Epithelial cell of esophagus (primary cell): Measurements from ENCODE around the gene HNRNPH1.
"Not testable (repeated sequence)": the region's sequence is repeated elsewhere in the genome, so short reads cannot be mapped to it uniquely, and the experiment has no call there.

Experiments used
- DNase-seq: peaks from one replicate; pipeline ENCODE4 v3.0.0; 2010; ENCODE audit warnings: low read depth
- H3K4me3 ChIP-seq: 2 replicates; pipeline ENCODE4 v1.5.1; 2011; ENCODE audit warnings: mild to moderate bottlenecking, low read length, control low read depth
- TF ChIP-seq, protein P1 (sequence below): IDR thresholded peaks from 2 replicates; pipeline ENCODE4 v1.5.1; 2011; ENCODE audit warnings: low read depth, mild to moderate bottlenecking, low read length, control low read depth, inconsistent platforms; ENCODE audit not compliant: insufficient read depth; ENCODE audit errors: missing control alignments

HNRNPH1 gene

GRCh38 chr5:179623003-179623905, at the start of gene HNRNPH1:
TSS of gene HNRNPH1 (minus strand) at chr5:179623671. CDS start at chr5:179623133, 538 bp downstream.
- DNase-seq: peak; percentile 98
- H3K4me3 ChIP-seq: peak within 1 kb of the TSS; percentile 94
- TF ChIP-seq, protein P1, sequence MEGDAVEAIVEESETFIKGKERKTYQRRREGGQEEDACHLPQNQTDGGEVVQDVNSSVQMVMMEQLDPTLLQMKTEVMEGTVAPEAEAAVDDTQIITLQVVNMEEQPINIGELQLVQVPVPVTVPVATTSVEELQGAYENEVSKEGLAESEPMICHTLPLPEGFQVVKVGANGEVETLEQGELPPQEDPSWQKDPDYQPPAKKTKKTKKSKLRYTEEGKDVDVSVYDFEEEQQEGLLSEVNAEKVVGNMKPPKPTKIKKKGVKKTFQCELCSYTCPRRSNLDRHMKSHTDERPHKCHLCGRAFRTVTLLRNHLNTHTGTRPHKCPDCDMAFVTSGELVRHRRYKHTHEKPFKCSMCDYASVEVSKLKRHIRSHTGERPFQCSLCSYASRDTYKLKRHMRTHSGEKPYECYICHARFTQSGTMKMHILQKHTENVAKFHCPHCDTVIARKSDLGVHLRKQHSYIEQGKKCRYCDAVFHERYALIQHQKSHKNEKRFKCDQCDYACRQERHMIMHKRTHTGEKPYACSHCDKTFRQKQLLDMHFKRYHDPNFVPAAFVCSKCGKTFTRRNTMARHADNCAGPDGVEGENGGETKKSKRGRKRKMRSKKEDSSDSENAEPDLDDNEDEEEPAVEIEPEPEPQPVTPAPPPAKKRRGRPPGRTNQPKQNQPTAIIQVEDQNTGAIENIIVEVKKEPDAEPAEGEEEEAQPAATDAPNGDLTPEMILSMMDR: no peak

DNA sequence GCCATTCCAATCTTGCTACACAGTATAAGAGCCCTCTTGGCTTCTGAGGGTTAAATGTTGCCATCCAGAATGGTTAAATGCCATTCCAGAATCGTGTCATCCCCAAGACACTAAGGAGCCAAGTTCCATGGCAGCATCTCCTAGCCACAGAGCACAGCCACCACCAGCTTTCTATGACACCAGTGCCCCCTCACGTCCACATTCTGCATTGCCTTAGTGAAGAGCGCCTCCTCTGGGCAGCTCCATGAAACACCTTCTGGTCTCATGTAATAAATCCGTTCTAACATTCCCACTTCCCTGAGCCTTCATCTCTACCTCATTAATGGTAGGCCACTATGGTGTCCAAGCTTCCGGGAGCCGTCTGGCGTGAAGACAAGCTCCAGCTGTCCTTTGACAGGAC, 44.9 kb upstream of the HNRNPH1 start:
- H3K4me3 ChIP-seq: no peak overlapping the region
- TF ChIP-seq, protein P1: peak; percentile 60
- DNase-seq: peak; percentile 59

- DNase-seq, H3K4me3 ChIP-seq: not testable (repeated sequence)
Observed at GRCh38 chr5:179661647-179662046, 38.2 kb upstream of the HNRNPH1 start.

DNA sequence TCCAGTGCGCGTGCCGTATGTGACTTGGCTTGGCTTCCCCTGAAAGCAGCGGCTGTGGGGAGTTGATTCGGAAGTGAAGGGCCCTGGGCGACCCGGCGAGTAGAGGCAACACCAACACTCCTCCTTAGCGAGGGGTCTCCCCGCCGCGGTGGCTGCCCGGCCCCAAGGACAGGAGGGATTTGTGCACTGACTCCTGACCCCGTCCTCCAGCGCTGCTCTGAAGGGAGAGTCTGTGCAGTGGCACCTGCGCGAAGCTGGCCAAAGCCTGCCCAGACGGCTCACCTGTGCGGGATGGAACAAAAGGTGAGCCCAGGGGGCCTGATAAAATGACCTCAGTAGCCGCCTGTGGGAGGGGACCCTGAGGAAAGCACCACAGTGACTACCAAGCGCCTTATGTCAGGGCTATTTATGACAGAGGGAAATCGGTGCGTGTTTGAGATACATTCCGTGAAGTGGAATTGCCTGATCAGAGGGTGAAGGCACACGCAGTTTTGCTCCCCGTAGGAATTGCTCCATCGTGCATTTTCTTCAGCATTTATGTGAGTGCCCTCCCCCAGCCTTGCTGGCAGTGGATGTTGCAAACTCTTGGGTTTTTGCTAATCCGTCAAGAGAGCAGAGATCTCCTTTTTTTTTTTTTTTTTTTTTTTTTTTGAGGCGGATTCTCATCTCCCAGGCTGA, 34.8 kb upstream of the HNRNPH1 start:
- peak; percentile 35 for DNase-seq

DNA sequence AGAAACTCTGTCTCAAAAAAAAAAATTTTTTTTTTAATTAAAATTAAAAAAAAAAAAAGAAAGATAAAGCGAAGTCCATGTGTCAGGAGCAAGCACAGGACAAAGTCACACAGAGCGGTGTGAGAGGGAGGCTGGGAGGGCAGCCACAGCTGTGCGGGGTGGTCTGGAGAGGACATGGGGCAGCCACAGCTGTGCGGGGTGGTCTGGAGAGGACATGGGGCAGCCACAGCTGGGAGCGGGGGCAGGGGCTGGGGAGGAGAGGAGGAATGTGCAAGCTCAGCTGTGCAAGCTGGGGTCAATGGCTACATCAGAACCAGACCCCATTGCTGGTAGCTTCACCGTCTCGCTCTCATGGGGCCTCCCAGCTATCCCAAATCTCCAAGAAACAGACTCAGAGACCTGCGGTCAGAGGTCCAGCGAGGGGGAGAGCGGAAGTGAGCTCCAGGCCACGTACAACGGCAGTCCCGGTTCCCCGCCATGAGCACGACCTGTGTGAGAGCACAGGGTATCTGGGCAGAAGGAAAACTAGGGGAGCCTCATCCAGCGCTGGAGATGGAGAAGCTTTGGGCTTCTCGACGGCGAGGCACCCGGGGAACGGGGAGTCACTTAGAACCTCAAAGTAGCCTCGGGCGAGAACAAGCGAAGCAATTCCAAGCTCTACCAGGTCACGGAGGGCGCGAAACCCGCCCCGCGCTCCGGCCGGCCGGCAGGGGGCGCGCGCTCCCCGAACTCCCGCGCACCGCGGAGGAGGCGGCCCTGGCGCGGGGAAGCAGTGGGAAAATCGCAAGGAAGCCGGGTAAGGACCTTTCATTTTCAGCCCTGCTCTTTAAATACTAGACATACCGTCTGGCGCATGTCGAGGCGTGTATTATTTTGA, 34.1 kb upstream of the HNRNPH1 start:
- not testable (repeated sequence) for DNase-seq, H3K4me3 ChIP-seq

More for the DNA sequence above, 34.8 kb upstream of the HNRNPH1 start:
- peak overlapping the region; percentile 51 for H3K4me3 ChIP-seq

- not testable (repeated sequence) for H3K4me3 ChIP-seq, DNase-seq
Observed at GRCh38 chr5:179653135-179653534, 29.7 kb upstream of the HNRNPH1 start.

GRCh38 chr5:179650245-179650644, 26.8 kb upstream of the HNRNPH1 start:
- not testable (repeated sequence) for H3K4me3 ChIP-seq, DNase-seq

GRCh38 chr5:179649166-179649703, 25.8 kb upstream of the HNRNPH1 start:
- not testable (repeated sequence) for DNase-seq, H3K4me3 ChIP-seq

DNA sequence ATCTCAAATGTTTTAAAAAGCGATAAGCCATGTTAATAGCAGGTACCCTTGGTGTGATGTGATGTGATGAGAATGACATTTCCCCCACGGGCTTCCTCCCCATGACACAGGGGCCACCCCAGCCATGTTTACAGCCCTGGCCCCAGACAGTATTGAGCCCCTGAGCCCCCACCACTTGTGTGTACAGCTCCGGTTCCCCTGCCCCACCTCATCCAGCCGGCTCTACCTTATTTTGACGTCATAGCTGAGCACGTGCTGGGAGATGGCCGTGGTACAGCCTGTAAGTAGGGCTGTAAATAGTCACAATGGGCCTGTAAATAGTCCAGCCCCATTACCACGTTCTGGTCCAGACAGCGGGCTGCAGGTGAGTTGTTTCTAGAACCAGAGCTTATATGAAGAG, 24.9 kb upstream of the HNRNPH1 start:
- DNase-seq: no peak
- no peak overlapping the region for H3K4me3 ChIP-seq
- TF ChIP-seq, protein P1: no peak

GRCh38 chr5:179644766-179645165, 21.3 kb upstream of the HNRNPH1 start:
- H3K4me3 ChIP-seq, DNase-seq: not testable (repeated sequence)

DNA sequence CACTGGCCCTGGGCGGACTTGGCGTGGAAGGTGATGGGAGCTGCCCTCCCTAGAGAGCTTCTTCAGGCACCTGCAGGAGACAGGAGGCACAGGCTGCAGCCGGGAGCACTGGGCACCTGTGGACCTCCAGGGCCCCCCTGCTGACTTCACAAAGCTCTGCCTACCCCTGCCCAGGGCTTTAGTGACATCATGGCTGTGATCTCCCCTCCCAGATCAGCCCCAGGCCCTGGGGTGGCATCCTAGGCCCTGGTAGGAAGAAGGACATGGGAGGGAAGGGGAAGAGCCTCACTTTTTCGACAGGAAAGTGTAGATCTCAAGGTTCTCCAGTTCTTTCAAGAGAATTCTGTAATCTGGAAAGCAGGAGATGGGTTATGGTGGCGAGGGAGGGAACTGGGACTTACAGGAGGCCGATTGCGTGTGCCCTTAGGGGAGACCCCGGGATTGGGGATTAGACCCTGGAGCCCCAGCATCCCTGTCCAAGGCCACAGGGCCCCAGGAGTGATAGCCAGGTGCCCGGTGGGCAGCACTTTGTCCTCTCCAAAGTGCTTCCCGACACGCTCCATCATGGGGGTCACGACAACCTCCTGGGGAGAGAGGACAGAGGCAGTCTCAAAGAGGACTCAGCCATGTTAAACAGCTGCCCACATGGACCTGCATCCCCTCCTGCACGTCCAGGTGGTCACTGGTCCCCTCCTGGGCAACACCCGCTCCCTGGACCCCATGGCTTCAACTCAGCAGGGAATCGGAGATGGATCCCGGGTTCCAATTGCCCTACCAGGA, 19.9 kb upstream of the HNRNPH1 start:
- DNase-seq, H3K4me3 ChIP-seq: not testable (repeated sequence)

- not testable (repeated sequence) for DNase-seq, H3K4me3 ChIP-seq
Observed at GRCh38 chr5:179642626-179643025, 19.2 kb upstream of the HNRNPH1 start.

- H3K4me3 ChIP-seq: not testable (repeated sequence)
Observed at GRCh38 chr5:179641745-179642144, 18.3 kb upstream of the HNRNPH1 start.

DNA sequence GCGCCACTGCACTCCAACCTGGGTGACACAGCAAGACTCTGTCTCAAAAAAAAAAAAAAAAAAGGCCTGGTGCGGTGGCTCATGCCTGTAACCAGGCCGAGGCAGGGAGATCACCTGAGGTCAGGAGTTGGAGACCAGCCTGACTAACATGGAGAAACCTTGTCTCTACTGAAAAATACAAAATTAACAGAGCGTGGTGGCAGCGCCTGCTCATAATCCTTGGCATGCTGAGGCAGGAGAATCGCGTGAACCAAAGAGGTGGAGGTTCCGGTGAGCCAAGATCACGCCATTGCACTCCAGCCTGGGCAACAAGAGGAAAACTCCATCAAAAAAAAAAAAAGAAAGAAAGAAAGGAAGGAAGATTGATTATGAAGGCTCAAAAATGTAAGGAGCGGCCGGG, 15.8 kb upstream of the HNRNPH1 start:
- not testable (repeated sequence) for H3K4me3 ChIP-seq, DNase-seq

More at GRCh38 chr5:179641745-179642144, 18.3 kb upstream of the HNRNPH1 start:
- DNase-seq: not testable (repeated sequence)
